Gastrocnemius medialis (tissue), 4 donors: ENCODE data around the gene ATP9B.

Experiments used
- POLR2A ChIP-seq, 2 donors: fragments of 450-650 bp; IDR thresholded peaks; one replicate each; pipeline ENCODE4 v1.6.1; 2017; ENCODE audit warnings: antibody characterized with exemption in 2 of 2, mild to moderate bottlenecking in 2 of 2, moderate library complexity in 2 of 2
- TF ChIP-seq, protein P1 (sequence below), 5 experiments: fragments of 450-650 bp in 3 of 5; fragments of 200-600 bp in 2 of 5; sonication (generic) in 2 of 5; IDR thresholded peaks in 4 of 5; conservative IDR thresholded peaks in 1 of 5; 1 replicate in 4 of 5; 2 replicates in 1 of 5; pipeline ENCODE4 v1.5.1; 2016 to 2019; ENCODE audit warnings: antibody characterized with exemption in 5 of 5, mild to moderate bottlenecking in 3 of 5, moderate library complexity in 3 of 5

DNA sequence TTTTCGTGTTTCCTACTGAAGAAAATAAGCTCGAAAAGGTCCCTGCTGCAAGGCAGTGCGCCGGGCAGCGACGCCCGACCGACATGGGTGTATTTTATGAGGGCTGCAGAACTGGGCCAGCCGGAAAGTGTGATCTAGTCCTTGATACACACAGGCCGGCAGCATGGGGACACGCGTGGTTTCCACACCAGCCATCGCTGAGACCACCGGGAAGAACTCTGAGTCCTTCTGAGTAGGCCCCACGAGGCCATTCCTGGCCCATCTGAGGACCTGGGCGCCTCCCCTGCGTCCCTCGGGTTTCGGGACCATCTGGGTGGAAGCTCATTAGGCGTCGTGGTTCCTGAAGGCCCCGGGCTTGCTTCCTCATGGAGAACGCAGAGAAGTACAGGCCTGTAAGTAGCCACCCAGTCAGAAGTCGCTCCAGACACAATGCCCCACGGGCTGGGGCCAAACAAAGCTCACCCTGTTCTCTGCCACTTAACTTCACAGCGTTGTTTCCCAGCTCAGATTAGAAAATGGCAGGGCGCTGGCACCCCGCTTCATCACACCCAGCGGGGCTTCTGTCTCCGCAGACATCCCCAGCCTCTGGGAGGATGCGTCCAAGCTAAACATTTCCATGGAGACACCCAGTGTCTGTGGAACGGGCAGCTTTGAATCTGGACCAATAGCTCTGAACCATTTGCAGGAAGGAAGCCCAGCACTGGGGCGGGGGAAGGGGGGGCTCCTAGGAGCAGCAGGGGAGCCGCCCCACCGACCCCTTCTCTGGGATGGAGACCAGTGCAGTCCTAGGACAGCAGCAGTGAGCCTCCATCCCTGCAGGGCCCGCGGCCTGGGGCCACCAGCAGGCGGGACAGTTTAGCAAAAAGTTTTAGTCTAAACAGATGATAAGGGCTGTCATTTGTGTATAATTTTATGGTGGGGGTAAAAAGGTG is 328.9 kb downstream of the ATP9B start:
- TF ChIP-seq, protein P1, sequence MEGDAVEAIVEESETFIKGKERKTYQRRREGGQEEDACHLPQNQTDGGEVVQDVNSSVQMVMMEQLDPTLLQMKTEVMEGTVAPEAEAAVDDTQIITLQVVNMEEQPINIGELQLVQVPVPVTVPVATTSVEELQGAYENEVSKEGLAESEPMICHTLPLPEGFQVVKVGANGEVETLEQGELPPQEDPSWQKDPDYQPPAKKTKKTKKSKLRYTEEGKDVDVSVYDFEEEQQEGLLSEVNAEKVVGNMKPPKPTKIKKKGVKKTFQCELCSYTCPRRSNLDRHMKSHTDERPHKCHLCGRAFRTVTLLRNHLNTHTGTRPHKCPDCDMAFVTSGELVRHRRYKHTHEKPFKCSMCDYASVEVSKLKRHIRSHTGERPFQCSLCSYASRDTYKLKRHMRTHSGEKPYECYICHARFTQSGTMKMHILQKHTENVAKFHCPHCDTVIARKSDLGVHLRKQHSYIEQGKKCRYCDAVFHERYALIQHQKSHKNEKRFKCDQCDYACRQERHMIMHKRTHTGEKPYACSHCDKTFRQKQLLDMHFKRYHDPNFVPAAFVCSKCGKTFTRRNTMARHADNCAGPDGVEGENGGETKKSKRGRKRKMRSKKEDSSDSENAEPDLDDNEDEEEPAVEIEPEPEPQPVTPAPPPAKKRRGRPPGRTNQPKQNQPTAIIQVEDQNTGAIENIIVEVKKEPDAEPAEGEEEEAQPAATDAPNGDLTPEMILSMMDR (IDR thresholded peaks at IDR 0.05 in 4 of 5, conservative IDR thresholded peaks at IDR 0.05 in 1 of 5), result no peak
- no peak for TF ChIP-seq POLR2A (IDR thresholded peaks at IDR 0.05)
